AG04450 (cell line): ENCODE results near the gene TSPAN16. TPM values are rescaled to one million over a fixed set of nuclear protein-coding genes. Genes with fewer than 3 reads are reported as not detected.

Source experiments
- CTCF ChIA-PET: fragments of 300-600, 350-600 bp; formaldehyde crosslinking; extraction: SDS; loops from one replicate; lab custom pipeline; 2022; ENCODE audit warnings: antibody characterized with exemption, inconsistent platforms; lab: Charles Lee
- POLR2A ChIA-PET: fragments of 350-600 bp; formaldehyde crosslinking; extraction: SDS; loops from one replicate; lab custom pipeline; 2021; ENCODE audit warnings: antibody characterized with exemption, inconsistent platforms; lab: Yijun Ruan, JAX
- DNase-seq: peaks from one replicate; pipeline ENCODE4 v3.0.0-alpha.2; 2011; ENCODE audit warnings: low read depth, low spot score
- H3K27ac ChIP-seq: one replicate; pipeline ENCODE4 v1.5.1; 2012; ENCODE audit warnings: low read depth, low read length, control low read depth
- H3K27me3 ChIP-seq: one replicate; pipeline ENCODE4 v1.6.0; 2012; ENCODE audit warnings: low read length; ENCODE audit not compliant: control insufficient read depth, insufficient read depth
- H3K4me3 ChIP-seq: 2 replicates; pipeline ENCODE4 v1.5.1; 2011; ENCODE audit warnings: mild to moderate bottlenecking, low read depth, low read length, control low read depth
- H3K9me3 ChIP-seq: 2 replicates; pipeline ENCODE4 v1.5.1; 2012; ENCODE audit warnings: low read length; ENCODE audit not compliant: control insufficient read depth, insufficient read depth
- CTCF ChIP-seq: IDR thresholded peaks from 2 replicates; pipeline ENCODE4 v1.5.1; 2011; ENCODE audit warnings: low read depth, low read length, control low read depth, inconsistent platforms
- polyA plus RNA-seq: library from polyadenylated mRNA; depleted of rRNA; stranded (reverse); fragments of >200 nt; gene quantifications from 2 replicates; pipeline ENCODE4 v1.2.3, GENCODE V29; 2011

Gene TSPAN16
- polyA plus RNA-seq, 1 experiment: not detected

- no peak for TF ChIP-seq CTCF
- CTCF ChIA-PET: interaction anchor here (0.7 to 1.5 kb wide), 2 partner anchors 12 to 215 kb away, joined by 3 to 7 read pairs; no protein-coding TSS in a partner anchor
- no peak for DNase-seq
- Histone ChIP-seq H3K27ac (no peak overlapping the region), H3K27me3 (peaks cover 4% of the 10 kb centered on the region), H3K9me3 (no peaks in the 10 kb centered on the region; the same call in 1 of the 2 replicates), H3K4me3 (no peak overlapping the region)
- POLR2A ChIA-PET: interaction anchor here (0.5 kb wide), 1 partner anchor 142 kb away, joined by 4 read pairs; no protein-coding TSS in a partner anchor
Observed at GRCh38 chr19:11281356-11282049, 14.5 kb upstream of the TSPAN16 start.

- peaks cover 3% of the 10 kb centered on the region for H3K27me3 ChIP-seq
- POLR2A ChIA-PET: no interaction called here
Observed at GRCh38 chr19:11284515-11284914, 11.4 kb upstream of the TSPAN16 start.

GRCh38 chr19:11286312-11286974 is 9.5 kb upstream of the TSPAN16 start:
- peak; percentile 21; the same call in 1 of the 2 replicates for TF ChIP-seq CTCF
- Histone ChIP-seq H3K9me3 (no peaks in the 10 kb centered on the region), H3K27me3 (no peaks in the 10 kb centered on the region), H3K27ac (no peak overlapping the region), H3K4me3 (no peak overlapping the region)
- peak; percentile 11 for DNase-seq
- POLR2A ChIA-PET: interaction anchor here (0.6 to 1.2 kb wide), 3 partner anchors 37 to 253 kb away, joined by 4 to 5 read pairs (median 5); no protein-coding TSS in a partner anchor
- CTCF ChIA-PET: interaction anchor here (0.6 to 2.3 kb wide), 5 partner anchors 19 to 196 kb away, joined by 4 to 11 read pairs (median 5); partner anchors contain the start of genes ODAD3 and PRKCSH

More at GRCh38 chr19:11284515-11284914, 11.4 kb upstream of the TSPAN16 start:
- CTCF ChIA-PET: interaction anchor here (1.3 to 1.4 kb wide), 3 partner anchors 9 to 198 kb away, joined by 3 to 4 read pairs (median 3); no protein-coding TSS in a partner anchor
- Histone ChIP-seq H3K4me3 (no peak overlapping the region), H3K9me3 (no peaks in the 10 kb centered on the region), H3K27ac (no peak overlapping the region)
- DNase-seq: no peak
- TF ChIP-seq CTCF: no peak

- peak; percentile 70 for TF ChIP-seq CTCF
- peak; percentile 13 for DNase-seq
- ChIA-PET CTCF (interaction anchor here (0.5 to 1.2 kb wide), 3 partner anchors 14 to 303 kb away, joined by 3 to 4 read pairs (median 3); no protein-coding TSS in a partner anchor), POLR2A (no interaction called here)
- no peak overlapping the region for H3K4me3 ChIP-seq
- H3K27ac ChIP-seq: no peak overlapping the region
- no peaks in the 10 kb centered on the region for H3K27me3 ChIP-seq
- no peaks in the 10 kb centered on the region for H3K9me3 ChIP-seq
Observed at GRCh38 chr19:11288349-11288748, 7.6 kb upstream of the TSPAN16 start.
